Left cardiac atrium (tissue), 2 donors: ENCODE measurements around the gene DYNC1I2. TPM values are rescaled to one million over a fixed set of nuclear protein-coding genes. Genes with fewer than 3 reads are reported as not detected.

ENCODE experiments used
- total RNA-seq, 2 donors: library from RNA; stranded (reverse); fragmentation: NEBNext Ultra II Directional; extraction: Animal tissue kit (Norgen Biotek cat#: 25700); gene quantifications; one replicate each; pipeline ENCODE4 v1.2.1, GENCODE V29; 2021
- donor health status: DM: no; HTN: yes; CAD: no; lungs with severe emphysema.
- donor health status: DM: yes; HTN: yes; CAD: no.

DYNC1I2 gene
- total RNA-seq, 2 donors from 2014 or later: 58.6 to 59.9 TPM

Other genes with a start within 250 kb of the DYNC1I2 start
- 100 to 1,000 TPM in 1 of 2 donors, 10 to 100 TPM in 1; 85.9 to 110 TPM for gene CYBRD1, start 165.0 kb upstream of the DYNC1I2 start, total RNA-seq
- 100 to 1,000 TPM in 1 of 2 donors, 10 to 100 TPM in 1; 65.6 to 101 TPM for gene SLC25A12, start 206.8 kb downstream of the DYNC1I2 start, total RNA-seq
- 10 to 100 TPM; 32.2 to 37.4 TPM for gene HAT1, start 235.0 kb downstream of the DYNC1I2 start, total RNA-seq